ENCODE results near the gene ATP5IF1. TPM values are rescaled to one million over a fixed set of nuclear protein-coding genes. Genes with fewer than 3 reads are reported as not detected.

The ATP5IF1 gene
- total RNA-seq, 4 donors from 2014 or later = 125 to 333 (median 193) TPM

- TF ChIP-seq, protein P1, sequence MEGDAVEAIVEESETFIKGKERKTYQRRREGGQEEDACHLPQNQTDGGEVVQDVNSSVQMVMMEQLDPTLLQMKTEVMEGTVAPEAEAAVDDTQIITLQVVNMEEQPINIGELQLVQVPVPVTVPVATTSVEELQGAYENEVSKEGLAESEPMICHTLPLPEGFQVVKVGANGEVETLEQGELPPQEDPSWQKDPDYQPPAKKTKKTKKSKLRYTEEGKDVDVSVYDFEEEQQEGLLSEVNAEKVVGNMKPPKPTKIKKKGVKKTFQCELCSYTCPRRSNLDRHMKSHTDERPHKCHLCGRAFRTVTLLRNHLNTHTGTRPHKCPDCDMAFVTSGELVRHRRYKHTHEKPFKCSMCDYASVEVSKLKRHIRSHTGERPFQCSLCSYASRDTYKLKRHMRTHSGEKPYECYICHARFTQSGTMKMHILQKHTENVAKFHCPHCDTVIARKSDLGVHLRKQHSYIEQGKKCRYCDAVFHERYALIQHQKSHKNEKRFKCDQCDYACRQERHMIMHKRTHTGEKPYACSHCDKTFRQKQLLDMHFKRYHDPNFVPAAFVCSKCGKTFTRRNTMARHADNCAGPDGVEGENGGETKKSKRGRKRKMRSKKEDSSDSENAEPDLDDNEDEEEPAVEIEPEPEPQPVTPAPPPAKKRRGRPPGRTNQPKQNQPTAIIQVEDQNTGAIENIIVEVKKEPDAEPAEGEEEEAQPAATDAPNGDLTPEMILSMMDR (IDR thresholded peaks at IDR 0.05 in 4 of 5, conservative IDR thresholded peaks at IDR 0.05 in 1 of 5) = no peak
- TF ChIP-seq POLR2A (IDR thresholded peaks at IDR 0.05) = no peak
- peak overlapping the region; percentile 36 to 82 (median 58) for H3K4me3 ChIP-seq
- in situ Hi-C loops (cut with MboI; ENCODE audit: low sequenced_read_pairs in 4 of 4) = loop anchor here in 2 of 4 donors (5.0 to 10.0 kb wide), 2 partner anchors 80 to 257 kb away; partner anchors contain the start of genes RCC1 (in 2 of the 2) and MED18 (in 1 of the 2)
- intact Hi-C loops (cut with DNase I; ENCODE audit: low total_unique reads) = loop anchor here (1.0 to 5.0 kb wide), 5 partner anchors 82 to 400 kb away; partner anchors contain the start of genes MED18, PHACTR4, RCC1 and RNU11
- H3K27ac ChIP-seq = peak overlapping the region; percentile 94 to 99 (median 95)
- no peaks in the 10 kb centered on the region for H3K27me3 ChIP-seq
- H3K9me3 ChIP-seq = no peaks in the 10 kb centered on the region
- no peaks in the 10 kb centered on the region for H3K36me3 ChIP-seq
- ATAC-seq (no peak), DNase-seq (no peak)
- peaks cover 42 to 47% of the 10 kb centered on the region in 2 donors for H3K4me1 ChIP-seq
Measured at GRCh38 chr1:28247612-28248272, 11.8 kb downstream of the ATP5IF1 start.

- DNase-seq = peak; percentile 59 to 77
- Histone ChIP-seq H3K36me3 (no peaks in the 10 kb centered on the region), H3K4me1 (peaks cover 39 to 40% of the 10 kb centered on the region in 2 donors), H3K27ac (peak overlapping the region; percentile 94 to 99 (median 95)), H3K4me3 (peak overlapping the region; percentile 28 to 40 (median 38)), H3K9me3 (no peaks in the 10 kb centered on the region), H3K27me3 (no peaks in the 10 kb centered on the region)
- intact Hi-C loops (cut with DNase I; ENCODE audit: low total_unique reads) (loop anchor here (1.0 to 5.0 kb wide), 5 partner anchors 81 to 399 kb away; partner anchors contain the start of genes MED18, PHACTR4, RCC1 and RNU11), in situ Hi-C loops (cut with MboI; ENCODE audit: low sequenced_read_pairs in 4 of 4) (loop anchor here in 2 of 4 donors (5.0 to 10.0 kb wide), 2 partner anchors 79 to 256 kb away; partner anchors contain the start of genes RCC1 (in 2 of the 2) and MED18 (in 1 of the 2))
- TF ChIP-seq POLR2A (IDR thresholded peaks at IDR 0.05) = no peak
- TF ChIP-seq, protein P1 (IDR thresholded peaks at IDR 0.05 in 4 of 5, conservative IDR thresholded peaks at IDR 0.05 in 1 of 5) = peak; percentile 86 to 96 (median 91)
- peak; percentile 18 to 26 for ATAC-seq
Measured at GRCh38 chr1:28248273-28249012, 12.5 kb downstream of the ATP5IF1 start.

GRCh38 chr1:28249013-28249865 is 13.3 kb downstream of the ATP5IF1 start:
- Histone ChIP-seq H3K36me3 (no peaks in the 10 kb centered on the region), H3K9me3 (no peaks in the 10 kb centered on the region), H3K27me3 (no peaks in the 10 kb centered on the region), H3K4me3 (peak overlapping the region; percentile 28 to 40 (median 38)), H3K4me1 (peaks cover 32 to 34% of the 10 kb centered on the region in 2 donors), H3K27ac (peak overlapping the region; percentile 94 to 99 (median 95))
- ATAC-seq (peak; percentile 49 to 72), DNase-seq (peak; percentile 65 to 86)
- intact Hi-C loops (cut with DNase I; ENCODE audit: low total_unique reads) (loop anchor here (2.0 to 5.0 kb wide), 4 partner anchors 120 to 398 kb away; partner anchors contain the start of genes PHACTR4, RCC1 and RNU11), in situ Hi-C loops (cut with MboI; ENCODE audit: low sequenced_read_pairs in 4 of 4) (loop anchor here in 2 of 4 donors (5.0 to 10.0 kb wide), 2 partner anchors 78 to 256 kb away; partner anchors contain the start of genes RCC1 (in 2 of the 2) and MED18 (in 1 of the 2))
- peak in 1 of 2 donors; percentile 6 for TF ChIP-seq POLR2A (IDR thresholded peaks at IDR 0.05)
- TF ChIP-seq, protein P1 (IDR thresholded peaks at IDR 0.05 in 4 of 5, conservative IDR thresholded peaks at IDR 0.05 in 1 of 5) = no peak

DNA sequence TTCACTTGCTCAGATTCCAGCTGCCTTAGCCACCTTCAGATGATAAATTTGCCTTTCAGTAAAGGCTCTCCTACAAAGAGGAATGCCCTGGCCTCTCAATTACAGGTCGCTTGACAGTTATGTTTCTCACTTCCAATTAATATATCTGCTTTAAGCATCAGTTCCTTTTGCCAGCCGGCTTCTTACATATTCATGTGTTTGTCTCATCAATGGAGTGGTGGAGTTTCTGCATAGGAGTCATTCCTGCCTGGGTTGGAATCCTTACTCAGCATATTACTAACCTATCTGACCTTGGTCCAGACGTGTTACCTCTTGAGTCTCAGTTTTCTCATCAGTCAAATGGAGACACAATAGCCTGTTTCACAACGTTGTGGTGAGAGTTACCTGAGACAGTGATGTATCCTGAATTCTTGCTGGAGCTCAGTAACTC is 14.0 kb downstream of the ATP5IF1 start:
- no peaks in the 10 kb centered on the region for H3K36me3 ChIP-seq
- H3K4me3 ChIP-seq = no peak overlapping the region
- ATAC-seq = no peak
- intact Hi-C loops (cut with DNase I; ENCODE audit: low total_unique reads) (loop anchor here (2.0 to 10.0 kb wide), 5 partner anchors 119 to 635 kb away; partner anchors contain the start of genes PHACTR4, RCC1 and RNU11), in situ Hi-C loops (cut with MboI; ENCODE audit: low sequenced_read_pairs in 4 of 4) (loop anchor here in 2 of 4 donors (5.0 to 10.0 kb wide), 2 partner anchors 77 to 255 kb away; partner anchors contain the start of genes RCC1 (in 2 of the 2) and MED18 (in 1 of the 2))
- peaks cover 28% of the 10 kb centered on the region in 2 donors for H3K4me1 ChIP-seq
- H3K27ac ChIP-seq = peak overlapping the region; percentile 94 to 99 (median 95)
- DNase-seq = no peak
- no peaks in the 10 kb centered on the region for H3K9me3 ChIP-seq
- no peak for TF ChIP-seq POLR2A (IDR thresholded peaks at IDR 0.05)
- TF ChIP-seq, protein P1 (IDR thresholded peaks at IDR 0.05 in 4 of 5, conservative IDR thresholded peaks at IDR 0.05 in 1 of 5) = no peak
- H3K27me3 ChIP-seq = no peaks in the 10 kb centered on the region
